ENCODE results near the gene ORAI2.

The ORAI2 gene

DNA sequence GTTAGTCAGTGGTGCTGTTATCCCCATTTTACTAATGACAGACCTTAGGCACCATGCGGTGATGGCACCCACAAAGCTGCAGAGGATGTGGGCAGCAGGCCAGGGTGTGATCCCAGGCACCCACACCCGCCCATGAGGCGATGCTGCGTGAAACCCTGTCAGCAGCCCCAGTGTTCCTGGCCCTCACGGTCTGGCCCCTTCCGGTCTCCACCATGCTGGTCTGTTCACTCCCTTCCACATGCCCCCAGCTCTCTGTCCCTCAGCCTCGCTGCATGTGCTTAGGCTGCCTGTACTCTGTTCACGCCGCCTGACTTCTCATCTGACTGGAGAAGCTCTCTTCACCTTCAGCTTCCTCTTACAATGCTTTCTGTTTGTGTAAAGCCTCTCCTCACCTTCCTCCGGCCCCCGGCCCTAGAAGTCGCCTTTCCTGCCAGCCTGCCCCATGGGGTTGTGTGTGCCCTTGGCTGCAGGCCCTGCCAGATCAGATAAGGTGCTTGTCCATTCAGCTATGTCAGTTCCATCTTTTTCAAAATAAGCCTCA, 17.6 kb upstream of the ORAI2 start:
- no peak for DNase-seq (ENCODE audit: low spot score)

DNA sequence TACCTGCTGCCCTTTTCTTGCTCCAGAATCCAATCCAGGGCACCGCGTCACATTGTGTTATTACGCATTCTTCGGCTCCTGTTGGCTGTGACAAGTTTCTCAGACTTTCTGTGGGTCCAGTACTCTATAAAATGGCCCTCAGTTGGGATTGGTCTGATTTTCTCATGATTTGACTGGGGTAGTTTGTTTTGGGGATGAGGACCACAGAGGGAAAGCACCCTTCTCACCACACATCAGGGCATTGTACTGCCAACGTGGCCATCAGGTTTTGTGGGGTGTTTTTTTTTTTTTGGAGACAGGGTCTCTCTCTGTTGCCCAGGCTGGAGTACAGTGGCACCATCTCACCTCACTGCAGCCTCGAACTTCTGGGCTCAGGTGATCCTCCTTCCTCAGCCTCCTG, 17.0 kb upstream of the ORAI2 start:
- DNase-seq (ENCODE audit: low spot score), result no peak

DNA sequence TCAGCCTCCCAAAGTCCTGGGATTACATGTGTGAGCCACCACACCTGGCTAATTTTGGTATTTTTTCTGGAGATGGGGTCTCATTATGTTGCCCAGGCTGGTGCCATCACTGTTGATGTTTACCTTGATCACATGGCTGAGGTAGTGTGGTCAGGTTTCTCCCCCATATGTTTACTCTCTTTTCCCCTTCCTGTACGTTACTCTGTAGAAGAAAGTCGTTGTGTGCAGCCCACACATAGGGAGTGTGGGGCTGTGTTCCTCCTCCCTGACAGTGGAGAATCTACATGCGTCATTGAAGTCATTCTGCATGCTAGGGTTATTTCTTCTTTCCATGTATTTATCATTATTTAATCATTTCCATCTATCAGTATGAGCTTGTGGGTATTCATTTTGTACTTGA, 16.3 kb upstream of the ORAI2 start:
- DNase-seq (ENCODE audit: low spot score), result no peak

DNA sequence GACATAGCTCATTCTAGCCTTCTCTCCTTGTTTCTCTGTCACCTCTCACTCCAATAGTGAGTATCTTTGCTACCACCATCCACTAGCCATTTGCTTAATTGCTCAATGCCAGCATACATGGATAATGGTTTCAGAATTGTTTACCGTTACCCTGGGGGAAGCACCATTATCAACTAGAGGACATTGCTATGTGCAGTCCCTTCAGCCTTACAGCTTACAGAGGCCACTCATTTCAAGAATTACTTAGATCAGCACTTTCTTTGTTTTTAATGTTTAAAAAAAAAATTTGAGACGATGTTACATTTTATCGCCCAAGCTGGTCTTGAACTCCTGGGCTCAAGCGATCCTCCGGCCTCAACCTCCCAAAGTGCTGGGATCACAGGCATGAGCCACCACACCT, 14.8 kb upstream of the ORAI2 start:
- no peak for DNase-seq (ENCODE audit: low spot score)

DNA sequence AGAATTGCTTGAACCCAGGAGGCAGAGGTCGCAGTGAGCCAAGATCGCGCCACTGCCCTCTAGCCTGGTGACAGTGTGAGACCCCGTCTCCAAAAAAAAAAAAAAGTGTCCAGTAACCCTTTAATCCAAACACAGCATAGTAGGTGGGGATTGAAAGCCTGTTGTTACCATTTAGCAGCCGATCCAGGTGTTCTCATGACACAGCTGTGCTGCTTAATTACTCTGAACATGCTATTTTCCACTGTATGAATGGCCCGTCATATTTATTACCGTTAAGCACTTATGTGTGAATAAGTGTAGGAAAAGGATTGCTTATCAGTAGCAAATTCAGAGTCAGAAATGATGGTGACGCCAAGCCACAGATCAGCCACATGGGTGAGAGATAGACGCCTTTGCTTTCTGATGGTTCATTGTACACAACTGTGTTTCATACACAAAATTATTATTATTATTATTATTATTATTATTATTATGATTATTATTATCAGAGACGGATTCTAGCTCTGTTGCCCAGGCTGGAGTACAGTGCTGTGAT, 11.6 kb upstream of the ORAI2 start:
- no peak for DNase-seq (ENCODE audit: low spot score)

DNA sequence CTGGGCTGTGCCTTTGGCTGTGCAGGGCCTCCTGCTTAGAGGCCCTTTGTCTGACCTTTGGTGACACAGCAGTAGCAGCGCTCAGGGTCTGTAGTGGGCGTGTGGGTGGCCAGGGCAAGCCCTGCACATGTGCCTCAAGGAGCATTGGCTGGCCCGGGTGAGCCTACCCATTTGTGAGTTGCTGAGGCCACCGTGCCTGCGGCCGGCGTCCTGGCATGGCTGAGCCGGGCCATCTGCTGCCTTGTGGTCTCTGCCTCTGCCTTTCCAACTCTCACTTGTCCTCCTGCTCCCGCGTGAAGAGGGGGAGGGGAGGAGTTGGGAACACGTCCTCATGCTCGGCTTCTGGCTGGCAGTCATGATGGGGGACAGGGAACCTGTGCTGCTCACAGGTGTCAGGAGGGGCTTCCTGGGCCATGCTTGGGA, 9.2 kb upstream of the ORAI2 start:
- no peak for DNase-seq (ENCODE audit: low spot score)

DNA sequence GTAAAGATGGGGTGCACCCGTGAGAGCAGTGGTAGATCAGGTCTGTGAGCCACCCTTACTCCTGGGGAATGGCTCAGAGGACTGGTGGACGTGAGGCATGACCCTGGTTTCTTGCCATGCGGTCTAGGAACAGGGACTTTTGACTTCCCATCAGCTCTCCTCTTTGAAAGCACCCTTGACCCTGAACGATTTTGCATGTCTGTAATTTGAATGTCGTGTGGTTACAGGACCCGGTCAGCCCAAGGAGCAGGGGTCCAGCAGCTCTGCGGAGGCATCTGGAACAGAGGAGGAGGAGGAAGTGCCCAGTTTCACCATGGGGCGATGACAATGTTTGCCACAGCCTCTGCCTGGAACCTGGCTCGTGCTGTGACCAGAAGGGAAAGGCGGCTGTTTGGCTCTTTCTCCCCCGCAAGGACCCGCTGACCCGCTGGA, 8.6 kb upstream of the ORAI2 start:
- no peak for DNase-seq (ENCODE audit: low spot score)

DNA sequence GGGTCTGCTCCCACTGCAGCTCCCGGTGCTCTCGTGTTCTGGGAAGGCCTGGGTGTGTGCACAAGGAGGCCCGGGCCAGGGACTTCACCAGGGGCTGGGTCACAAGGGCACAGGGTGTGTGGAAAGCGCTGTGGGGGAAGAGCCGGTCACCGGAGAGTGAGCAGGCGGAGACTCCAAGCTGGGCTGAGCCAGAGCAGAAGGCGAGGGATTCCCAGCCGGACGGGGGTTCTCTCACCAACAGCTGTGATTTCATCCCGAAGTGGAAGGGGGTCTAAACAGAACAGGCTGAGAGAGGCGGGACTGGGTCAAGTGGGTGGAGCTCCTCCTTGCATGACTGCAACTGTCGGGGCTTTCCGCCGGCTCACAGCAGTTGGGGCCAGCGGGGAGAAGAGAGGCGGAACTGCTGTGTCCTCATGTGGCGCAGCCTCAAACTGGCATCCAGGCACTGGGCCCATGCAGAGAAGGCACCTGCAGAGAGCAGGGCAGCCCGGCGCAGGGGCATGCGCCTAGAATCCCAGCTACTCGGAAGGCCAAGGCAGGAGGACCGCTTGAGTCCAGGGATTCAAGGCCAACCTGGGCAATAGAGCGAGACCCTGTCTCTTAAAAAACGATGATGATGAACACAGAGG, 7.6 kb upstream of the ORAI2 start:
- DNase-seq (ENCODE audit: low spot score), result no peak

DNA sequence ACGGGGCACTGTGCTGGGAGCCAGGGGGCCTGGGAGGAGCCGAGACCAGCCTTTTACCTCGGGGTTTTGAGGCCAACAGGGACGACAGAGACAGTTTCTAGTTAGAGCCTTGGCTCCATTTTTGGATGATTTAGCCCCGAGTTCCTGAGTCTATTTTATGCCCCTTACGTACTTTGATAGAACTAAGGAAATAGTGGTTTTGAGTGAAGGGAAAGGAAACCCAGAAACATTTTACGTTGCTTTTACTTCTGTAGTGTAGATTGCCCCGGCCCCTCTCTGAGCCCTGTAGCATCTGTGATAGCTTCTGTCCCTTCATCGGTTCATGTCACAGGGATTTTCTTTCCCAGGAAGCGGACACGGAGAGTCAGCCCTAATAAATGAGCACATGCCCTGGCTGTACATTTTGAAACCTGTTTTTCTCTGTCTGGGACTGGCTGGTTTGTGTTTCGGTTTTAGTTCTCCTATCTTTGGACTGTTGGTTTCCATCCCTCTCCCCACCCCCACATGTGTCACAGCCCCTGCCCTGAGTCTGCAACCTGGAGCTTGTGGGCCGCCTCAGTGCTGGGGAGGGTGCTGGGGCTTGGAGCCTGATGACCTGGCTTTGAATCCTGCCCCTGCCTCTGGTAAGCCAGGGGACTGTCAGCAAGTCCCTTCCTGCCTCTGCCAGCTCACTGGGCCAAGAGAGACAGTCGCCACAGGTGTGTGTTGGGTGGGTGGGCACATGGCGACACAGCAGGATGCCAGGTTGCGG, 6.9 kb upstream of the ORAI2 start:
- no peak for DNase-seq (ENCODE audit: low spot score)

DNA sequence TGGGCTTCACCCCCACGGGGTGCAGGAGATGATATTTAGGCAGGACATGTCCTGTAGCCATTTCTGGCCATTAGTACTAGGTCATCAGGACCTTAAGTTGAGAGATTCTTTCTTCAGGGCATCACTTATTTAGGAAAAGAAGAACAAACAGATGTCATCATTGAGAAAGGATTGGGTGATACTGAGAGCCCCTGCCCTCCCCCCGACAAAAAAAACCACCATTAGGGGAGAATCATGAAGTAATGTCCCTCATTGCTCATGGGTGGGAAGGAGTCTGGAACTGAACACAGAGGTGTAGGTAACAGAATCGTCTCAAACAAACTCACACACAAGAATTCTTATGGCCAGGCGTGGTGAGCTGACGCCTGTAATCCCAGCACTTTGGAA, 6.4 kb upstream of the ORAI2 start:
- DNase-seq (ENCODE audit: low spot score), result no peak

DNA sequence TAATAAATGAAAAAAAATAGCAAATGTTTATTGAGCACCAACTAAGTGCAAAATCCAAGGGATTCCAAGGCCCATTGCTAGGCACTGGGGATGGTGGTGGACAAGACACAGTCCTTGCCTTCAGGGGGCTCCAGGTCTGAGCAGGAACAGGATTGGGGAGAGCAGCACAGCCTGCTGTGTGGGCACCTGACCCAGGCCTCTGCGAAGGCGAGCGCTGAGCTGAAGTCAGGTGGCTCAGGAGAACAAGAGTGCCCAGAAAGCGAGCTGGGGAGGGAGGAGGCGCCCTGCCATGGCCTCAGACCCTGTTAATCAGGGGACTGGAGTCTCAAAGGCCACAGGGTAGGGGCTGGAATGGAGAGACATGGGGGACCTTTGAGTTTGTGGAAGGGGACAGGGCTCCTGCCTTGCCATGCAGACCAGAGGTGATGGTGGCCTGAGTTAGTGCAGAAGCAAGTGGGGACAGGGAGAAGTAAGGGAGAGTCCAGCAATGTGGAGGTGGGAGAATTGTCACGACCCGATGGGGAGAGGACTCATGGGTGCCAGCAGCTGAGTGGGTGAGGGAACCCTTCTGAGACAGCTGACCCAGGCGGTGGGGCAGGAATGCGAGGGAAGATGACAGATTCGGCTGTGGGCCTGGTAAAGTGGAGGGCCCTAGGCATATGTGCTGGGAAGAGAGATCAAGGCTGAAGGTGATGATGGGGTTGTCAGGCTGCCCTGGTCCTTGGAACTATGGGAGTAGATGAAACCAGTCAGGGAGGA, 4.1 kb upstream of the ORAI2 start:
- no peak for DNase-seq (ENCODE audit: low spot score)

DNA sequence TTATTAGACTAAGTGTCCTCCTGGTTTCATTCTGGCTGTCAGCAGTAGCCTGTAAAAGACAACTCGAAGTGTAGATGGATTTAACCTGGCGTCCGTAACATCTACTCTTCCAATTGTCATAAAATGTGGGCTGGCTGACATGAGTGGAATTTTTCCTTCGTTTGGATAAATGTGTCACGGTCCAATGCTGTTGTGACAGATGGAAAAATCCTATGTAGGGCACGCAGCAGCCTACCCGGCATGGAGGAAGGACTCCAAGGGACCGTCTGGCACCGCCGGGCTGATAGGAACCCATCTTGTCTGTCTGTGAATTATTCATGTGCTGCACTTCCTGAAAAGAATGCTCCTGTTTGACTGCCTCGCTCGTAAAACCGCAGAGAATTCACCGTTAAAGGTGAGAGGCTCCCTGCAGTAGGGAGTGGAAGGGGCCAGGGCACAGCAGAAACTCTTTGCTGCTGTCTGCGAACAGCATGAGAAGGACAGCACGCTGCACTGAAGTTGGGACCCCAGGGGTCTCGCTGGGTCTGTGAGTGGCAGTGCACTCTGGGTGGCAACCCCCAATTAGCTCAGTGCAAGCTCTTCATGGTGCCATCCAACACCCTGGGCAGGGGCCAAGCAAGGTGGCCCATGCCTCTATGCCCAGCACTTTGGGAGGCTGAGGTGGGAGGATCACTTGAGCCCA, 1.6 kb upstream of the ORAI2 start:
- DNase-seq (ENCODE audit: low spot score), result no peak

DNA sequence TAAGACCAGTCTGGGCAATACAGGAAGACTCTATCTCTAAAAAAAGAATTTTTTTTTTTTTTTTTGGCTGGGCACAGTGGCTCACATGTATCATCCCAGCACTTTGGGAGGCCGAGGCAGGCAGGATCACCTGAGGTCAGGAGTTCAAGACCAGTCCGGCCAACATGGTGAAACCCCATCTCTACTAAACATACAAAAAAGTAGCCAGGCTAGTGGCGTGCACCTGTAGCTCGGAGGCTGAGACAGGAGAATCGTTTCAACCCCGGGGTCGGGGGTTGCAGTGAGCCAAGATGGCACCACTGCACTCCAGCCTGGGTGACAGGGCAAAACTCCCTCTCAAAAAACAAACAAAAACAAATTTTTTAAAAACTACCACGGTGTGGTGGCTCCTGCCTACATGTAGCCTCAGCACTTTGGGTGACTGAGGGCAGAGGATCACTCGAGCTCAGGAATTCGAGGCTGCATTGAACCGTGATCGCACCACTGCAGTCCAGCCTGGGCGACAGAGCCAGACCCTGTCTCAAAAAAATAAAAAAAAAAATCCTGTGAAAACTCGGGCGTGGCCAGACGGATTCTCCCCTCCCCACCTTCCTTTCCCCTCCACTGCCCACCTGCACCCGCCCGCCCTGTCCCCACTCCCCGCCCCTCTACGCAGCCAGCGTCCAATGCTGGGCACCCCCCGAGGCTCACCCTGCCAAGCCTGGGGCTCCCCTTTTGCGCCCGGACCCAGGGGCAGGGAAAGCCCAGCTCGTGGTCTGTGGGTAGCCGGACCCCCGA, 745 bp upstream of the ORAI2 start:
- DNase-seq (ENCODE audit: low spot score), result no peak

DNA sequence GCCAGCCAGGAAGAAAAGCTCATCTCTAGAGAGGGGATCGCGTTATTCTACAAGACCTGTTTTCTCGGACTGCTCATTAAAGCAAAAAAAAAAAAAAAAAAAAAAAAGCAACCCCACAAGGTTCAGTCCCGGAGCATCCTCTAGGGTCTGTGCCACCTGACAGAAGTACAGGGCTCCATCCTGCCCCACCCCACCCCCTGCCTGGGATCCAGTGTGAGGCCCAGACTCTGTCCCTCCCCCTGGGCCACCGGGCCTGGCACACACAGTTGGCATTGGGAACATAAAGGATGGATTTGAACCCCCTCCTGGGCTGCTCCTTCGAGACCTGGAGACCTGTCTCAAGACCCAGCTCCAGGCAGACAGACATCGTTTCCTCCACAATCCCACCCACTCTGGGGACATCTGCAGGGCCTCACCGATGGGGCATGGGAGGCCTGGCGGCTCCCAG, 688 bp downstream of the ORAI2 start:
- no peak for DNase-seq (ENCODE audit: low spot score)

DNA sequence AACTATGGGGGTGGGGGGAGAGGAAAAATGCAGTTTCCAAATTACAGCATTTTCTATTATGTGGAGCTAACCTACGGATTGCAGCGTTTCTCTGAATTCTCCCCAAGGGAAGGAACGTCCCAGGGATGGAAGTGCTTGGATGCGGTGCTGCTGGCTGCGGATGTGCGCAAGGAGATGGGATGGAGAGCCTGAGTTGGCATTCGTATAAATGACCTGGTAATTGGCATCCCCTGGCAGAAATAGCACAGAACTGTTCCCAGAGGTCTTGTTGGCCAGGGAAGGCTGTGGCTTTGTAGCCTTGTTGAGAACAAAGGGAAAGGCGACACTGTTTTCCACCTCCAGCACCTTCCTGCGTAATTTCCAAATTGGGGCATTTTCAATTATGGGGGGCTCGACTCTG, 2.7 kb downstream of the ORAI2 start:
- DNase-seq (ENCODE audit: low spot score), result no peak

DNA sequence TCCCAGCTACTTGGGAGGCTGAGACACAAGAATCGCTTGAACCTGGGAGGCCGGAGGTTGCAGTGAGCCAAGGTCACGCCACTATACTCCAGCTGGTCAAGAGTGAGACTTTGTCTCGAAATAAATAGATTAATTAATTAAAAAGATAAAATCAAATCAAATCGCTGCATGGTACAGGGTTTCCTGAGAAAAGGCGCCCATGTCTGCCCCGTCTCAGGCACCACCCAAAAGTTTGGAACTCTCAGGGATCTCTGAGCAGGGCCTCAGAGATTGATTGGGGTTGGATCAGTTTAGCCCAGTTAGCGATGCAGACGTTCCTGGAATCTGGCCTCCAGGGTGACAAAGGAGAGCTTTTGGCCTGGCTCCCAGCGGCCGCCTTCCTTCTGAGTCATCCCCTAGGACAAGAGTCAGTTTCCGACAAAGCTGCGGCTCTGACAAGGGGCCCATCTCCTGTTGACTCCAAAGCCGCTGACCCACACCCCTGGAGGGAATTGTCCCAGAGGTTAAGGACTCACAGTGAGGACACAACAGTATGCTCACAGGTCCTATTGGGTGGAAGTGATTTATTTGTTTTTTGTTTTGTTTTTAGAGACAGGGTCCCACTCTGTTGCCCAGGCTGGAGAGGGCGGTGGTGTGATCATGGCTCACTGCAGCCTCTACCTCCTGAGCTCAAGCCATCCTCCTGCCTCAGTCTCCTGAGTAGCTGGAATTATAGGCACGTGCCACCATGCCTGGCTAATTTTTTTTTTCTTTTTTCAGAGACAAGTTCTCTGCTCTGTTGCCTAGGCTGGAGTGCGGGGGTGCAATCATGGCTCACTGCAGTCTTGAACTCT, 6.8 kb downstream of the ORAI2 start:
- DNase-seq (ENCODE audit: low spot score), result no peak

DNA sequence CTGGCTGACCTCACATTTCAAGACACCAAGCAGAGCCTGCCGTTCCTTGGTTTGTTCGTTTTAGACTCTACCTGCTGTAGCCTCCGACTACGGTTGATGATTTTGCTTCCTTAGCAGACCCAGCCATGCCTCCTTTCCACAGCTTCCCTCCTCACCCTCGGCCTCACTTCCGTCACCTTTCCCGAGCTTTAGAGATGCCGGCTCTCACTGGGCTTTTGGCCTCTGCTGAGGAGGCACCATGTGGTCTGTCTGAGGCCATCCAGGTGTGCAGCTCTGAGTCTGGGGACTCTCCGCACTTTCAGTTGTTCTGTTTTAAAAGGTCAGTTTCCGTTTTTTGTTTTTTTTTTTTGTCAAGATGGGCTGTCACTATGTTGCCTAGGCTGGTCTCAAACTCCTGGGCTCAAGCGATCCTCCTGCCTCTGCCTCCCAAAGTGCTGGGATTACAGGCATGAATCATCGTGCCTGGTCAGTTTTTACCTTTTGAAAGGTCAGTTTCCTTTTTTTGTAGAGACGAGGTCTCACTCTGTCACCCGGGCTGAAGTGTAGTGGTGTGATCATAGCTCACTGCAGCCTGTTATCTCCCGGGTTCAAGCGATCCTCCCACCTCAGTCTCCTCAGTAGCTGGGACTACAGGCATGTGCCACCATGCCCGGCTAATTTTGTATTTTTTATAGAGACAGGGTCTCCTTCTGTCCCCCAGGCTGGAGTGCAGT, 11.7 kb downstream of the ORAI2 start:
- no peak for DNase-seq (ENCODE audit: low spot score)

DNA sequence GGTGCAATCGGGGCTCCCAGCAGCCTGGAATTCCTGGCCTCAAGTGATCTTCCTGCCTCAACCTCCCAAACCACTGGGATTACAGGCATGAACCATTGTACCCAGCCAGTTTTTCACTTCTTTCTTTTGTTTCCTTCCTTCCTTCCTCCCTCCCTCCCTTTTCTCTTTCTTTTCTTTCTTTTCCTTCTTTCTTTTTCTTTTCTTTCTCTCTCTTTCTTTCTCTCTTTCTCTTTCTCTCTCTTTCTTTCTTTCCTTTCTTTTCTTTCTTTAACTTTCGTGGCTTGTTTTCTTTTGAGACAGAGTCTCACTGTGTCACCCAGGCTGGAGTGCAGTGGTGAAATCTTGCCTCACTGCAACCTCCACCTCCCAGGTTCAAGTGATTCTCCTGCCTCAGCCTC, 12.3 kb downstream of the ORAI2 start:
- DNase-seq (ENCODE audit: low spot score), result no peak

DNA sequence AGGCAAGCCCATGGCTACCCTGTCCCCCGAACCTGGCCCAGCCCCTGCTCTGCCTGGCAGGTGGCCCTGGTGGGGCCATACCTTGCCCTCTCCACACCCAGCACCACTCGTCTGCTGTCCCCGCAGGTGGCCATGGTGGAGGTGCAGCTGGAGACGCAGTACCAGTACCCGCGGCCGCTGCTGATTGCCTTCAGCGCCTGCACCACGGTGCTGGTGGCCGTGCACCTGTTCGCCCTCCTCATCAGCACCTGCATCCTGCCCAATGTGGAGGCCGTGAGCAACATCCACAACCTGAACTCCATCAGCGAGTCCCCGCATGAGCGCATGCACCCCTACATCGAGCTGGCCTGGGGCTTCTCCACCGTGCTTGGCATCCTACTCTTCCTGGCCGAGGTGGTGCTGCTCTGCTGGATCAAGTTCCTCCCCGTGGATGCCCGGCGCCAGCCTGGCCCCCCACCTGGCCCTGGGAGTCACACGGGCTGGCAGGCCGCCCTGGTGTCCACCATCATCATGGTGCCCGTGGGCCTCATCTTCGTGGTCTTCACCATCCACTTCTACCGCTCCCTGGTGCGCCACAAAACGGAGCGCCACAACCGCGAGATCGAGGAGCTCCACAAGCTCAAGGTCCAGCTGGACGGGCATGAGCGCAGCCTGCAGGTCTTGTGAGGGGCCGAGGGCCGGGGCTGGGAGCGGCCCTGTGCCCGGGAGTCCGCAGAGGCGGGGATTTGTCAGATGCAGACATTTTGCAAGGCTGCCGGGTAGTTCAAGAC, 13.2 kb downstream of the ORAI2 start:
- no peak for DNase-seq (ENCODE audit: low spot score)
